RWPE2 (cell line): ENCODE data around the gene ADAM23.

Experiments
- ATAC-seq: fragments of 200-7000 bp; cut with Tn5 transposase; 3 replicates; pipeline ENCODE4 v1.9.1; 2021; ENCODE audit warnings: low read depth
- DNase-seq: peaks from one replicate; pipeline ENCODE4 v3.0.0-alpha.2; 2020; ENCODE audit warnings: low spot score
- H3K27ac ChIP-seq: fragments of 450-650 bp; 2 replicates; pipeline ENCODE4 v1.5.1; 2017; ENCODE audit warnings: mild to moderate bottlenecking; ENCODE audit not compliant: poor library complexity, severe bottlenecking
- H3K27me3 ChIP-seq: fragments of 250-450 bp; sonication (Bioruptor Pico); 2 replicates; pipeline ENCODE4 v1.5.1; 2021; ENCODE audit warnings: mild to moderate bottlenecking, moderate library complexity; ENCODE audit not compliant: insufficient read depth, poor library complexity, severe bottlenecking
- H3K36me3 ChIP-seq: fragments of 250-450 bp; sonication (Bioruptor Pico); 2 replicates; pipeline ENCODE4 v1.5.1; 2020; ENCODE audit warnings: low read depth, mild to moderate bottlenecking, moderate library complexity
- H3K4me1 ChIP-seq: fragments of 250-450 bp; sonication (Bioruptor Pico); 2 replicates; pipeline ENCODE4 v1.5.1; 2021; ENCODE audit warnings: mild to moderate bottlenecking, moderate library complexity; ENCODE audit not compliant: insufficient read depth, poor library complexity, severe bottlenecking
- H3K4me3 ChIP-seq: fragments of 250-450 bp; sonication (Bioruptor Pico); 2 replicates; pipeline ENCODE4 v1.5.1; 2021; ENCODE audit warnings: mild to moderate bottlenecking, moderate library complexity; ENCODE audit not compliant: severe bottlenecking
- H3K9me3 ChIP-seq: fragments of 250-450 bp; sonication (Bioruptor Pico); 2 replicates; pipeline ENCODE4 v1.5.1; 2021; ENCODE audit warnings: mild to moderate bottlenecking, moderate library complexity; ENCODE audit not compliant: severe bottlenecking
- CTCF ChIP-seq: fragments of 450-650 bp; IDR thresholded peaks from one replicate; pipeline ENCODE4 v1.5.1; 2017; ENCODE audit warnings: mild to moderate bottlenecking, moderate library complexity; ENCODE audit not compliant: poor library complexity, severe bottlenecking

ADAM23 gene

DNA sequence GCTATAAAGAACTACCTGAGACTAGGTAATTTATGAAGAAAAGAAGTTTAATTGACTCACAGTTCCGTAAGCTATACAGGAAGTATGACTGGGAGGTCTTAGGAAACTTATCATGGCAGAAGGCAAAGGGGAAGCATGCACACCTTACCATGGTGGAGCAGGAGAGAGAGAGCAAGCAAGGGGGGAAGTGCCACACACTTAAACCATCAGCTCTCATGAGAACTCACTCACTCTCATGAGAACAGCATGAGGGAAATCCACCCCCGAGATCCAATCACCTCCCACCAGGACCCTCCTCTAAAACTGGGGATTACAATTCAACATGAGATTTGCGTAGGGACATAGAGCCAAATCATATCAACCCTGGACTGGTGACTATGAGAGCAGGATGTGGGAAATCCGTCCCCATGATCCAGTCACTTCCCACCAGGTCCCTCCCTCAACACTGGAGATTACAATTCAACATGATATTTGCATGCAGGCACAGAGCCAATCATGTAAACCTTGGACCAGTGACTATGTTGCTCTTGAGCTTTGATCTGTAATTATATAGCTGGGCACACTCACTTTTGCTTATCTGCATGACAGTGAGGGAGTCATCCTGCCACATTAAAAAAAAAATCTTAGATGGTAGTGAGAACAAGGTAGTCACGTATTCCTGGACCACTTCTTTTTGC is 12.9 kb downstream of the ADAM23 start:
- no peak for TF ChIP-seq CTCF
- Histone ChIP-seq H3K4me1 (no peaks in the 10 kb centered on the region), H3K27ac (no peak overlapping the region), H3K27me3 (peaks cover 6% of the 10 kb centered on the region), H3K36me3 (no peaks in the 10 kb centered on the region), H3K9me3 (no peaks in the 10 kb centered on the region), H3K4me3 (no peak overlapping the region)
- ATAC-seq, result no peak
- DNase-seq, result no peak

GRCh38 chr2:206457188-206457634 is 13.9 kb downstream of the ADAM23 start:
- peaks cover 6% of the 10 kb centered on the region for H3K27me3 ChIP-seq
- no peak for ATAC-seq
- no peaks in the 10 kb centered on the region for H3K36me3 ChIP-seq
- H3K4me3 ChIP-seq, result no peak overlapping the region
- TF ChIP-seq CTCF, result no peak
- no peak for DNase-seq
- H3K9me3 ChIP-seq, result no peaks in the 10 kb centered on the region
- no peak overlapping the region for H3K27ac ChIP-seq
- no peaks in the 10 kb centered on the region for H3K4me1 ChIP-seq

DNA sequence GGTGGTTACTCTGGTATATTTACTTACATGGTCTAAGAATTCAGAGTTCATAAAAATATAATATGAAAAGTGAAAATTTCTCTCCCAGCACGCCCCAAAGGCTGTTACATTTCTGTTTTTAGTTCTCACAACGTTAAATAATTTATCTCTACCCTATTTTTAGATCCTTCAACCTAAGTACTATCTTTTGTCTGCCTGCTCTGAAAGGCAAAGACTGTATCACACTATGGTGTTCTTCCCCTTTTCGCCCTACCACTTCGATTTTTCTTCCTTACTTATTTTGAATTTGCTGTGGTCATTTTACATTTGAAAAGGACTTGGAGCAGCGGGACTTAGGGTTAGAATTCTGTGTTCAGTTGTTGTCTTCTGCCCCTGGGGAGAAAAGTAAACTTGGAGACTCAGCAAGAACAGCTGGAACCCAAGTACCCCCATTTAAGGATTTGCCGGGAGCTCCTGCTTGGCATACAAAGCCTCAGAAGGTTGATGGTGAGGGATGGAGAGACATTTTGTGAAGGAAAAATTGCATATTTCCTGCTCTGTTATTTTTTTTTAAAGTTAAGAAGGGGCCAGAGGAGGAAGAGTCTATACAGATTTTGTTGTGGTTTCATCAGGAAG is 19.0 kb downstream of the ADAM23 start:
- H3K9me3 ChIP-seq, result no peaks in the 10 kb centered on the region
- H3K36me3 ChIP-seq, result no peaks in the 10 kb centered on the region
- peaks cover 6% of the 10 kb centered on the region for H3K27me3 ChIP-seq
- ATAC-seq (no peak), DNase-seq (no peak)
- no peaks in the 10 kb centered on the region for H3K4me1 ChIP-seq
- H3K4me3 ChIP-seq, result no peak overlapping the region
- no peak for TF ChIP-seq CTCF
- H3K27ac ChIP-seq, result no peak overlapping the region

- no peak for TF ChIP-seq CTCF
- DNase-seq (no peak), ATAC-seq (no peak)
- H3K36me3 ChIP-seq, result no peaks in the 10 kb centered on the region
- no peaks in the 10 kb centered on the region for H3K9me3 ChIP-seq
- peaks cover 6% of the 10 kb centered on the region for H3K27me3 ChIP-seq
- no peaks in the 10 kb centered on the region for H3K4me1 ChIP-seq
- H3K27ac ChIP-seq, result no peak overlapping the region
- H3K4me3 ChIP-seq, result no peak overlapping the region
These were observed 20.4 kb downstream of the ADAM23 start for GRCh38 chr2:206463685-206464084.

DNA sequence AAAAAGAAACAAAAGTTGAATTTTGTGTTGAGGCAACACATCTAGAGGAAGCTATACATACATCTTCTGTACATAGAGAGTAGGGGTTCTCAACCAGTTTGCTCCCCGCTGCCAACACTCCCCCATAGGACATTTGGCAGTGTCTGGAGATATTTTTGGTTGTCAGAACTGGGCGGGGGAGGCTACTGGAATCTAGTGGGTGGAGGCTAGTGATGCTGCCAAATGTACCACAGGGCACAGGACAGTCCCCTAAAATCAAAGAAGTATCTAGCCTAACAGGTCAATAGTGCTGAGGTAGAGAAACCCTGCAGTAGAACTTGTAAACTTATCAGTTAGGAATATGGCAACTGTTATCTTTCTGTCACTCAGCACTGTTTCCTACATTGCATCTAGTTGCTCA is 21.3 kb downstream of the ADAM23 start:
- Histone ChIP-seq H3K9me3 (no peaks in the 10 kb centered on the region), H3K36me3 (no peaks in the 10 kb centered on the region), H3K4me1 (no peaks in the 10 kb centered on the region), H3K27ac (no peak overlapping the region), H3K27me3 (no peaks in the 10 kb centered on the region), H3K4me3 (no peak overlapping the region)
- DNase-seq, result no peak
- TF ChIP-seq CTCF, result no peak
- ATAC-seq, result no peak
